ENCODE results near the gene HGD. TPM values are rescaled to one million over a fixed set of nuclear protein-coding genes. Genes with fewer than 3 reads are reported as not detected.

The HGD gene
- total RNA-seq (2013): 0.52 TPM
- polyA plus RNA-seq: under 1 TPM in 2 of 3 donors, not detected in 1; 0.29 to 0.38 TPM
- polyA minus RNA-seq: 0.42 TPM in 1 of 2 replicates, not detected in the other
- 0.06 to 2.1 (median 0.62) reads per million in 11 experiments for total RNA-seq

- Histone ChIP-seq H3K9me3 (replicated peaks in 1 of 2; ENCODE audit: control insufficient read depth in 1 of 2, insufficient read depth in 1 of 2, low read length in 2 of 2) (no peaks in the 10 kb centered on the region), H4K20me1 (ENCODE audit: insufficient read depth, low read length) (no peaks in the 10 kb centered on the region), H3K4me1 (ENCODE audit: control insufficient read depth in 1 of 2, insufficient read depth in 2 of 2, low read length in 2 of 2) (peaks cover 15 to 17% of the 10 kb centered on the region in 2 donors), H2AFZ (ENCODE audit: insufficient read depth, low read depth, low read length, poor library complexity, severe bottlenecking) (no peak within 1 kb of the TSS), H3K4me3 (replicated peaks in 1 of 3; ENCODE audit: low read depth in 2 of 3, low read length in 3 of 3) (no peak within 1 kb of the TSS), H3K27me3 (ENCODE audit: control insufficient read depth in 2 of 2, insufficient read depth in 2 of 2, low read length in 2 of 2) (no peaks in the 10 kb centered on the region), H3K4me2 (replicated peaks; ENCODE audit: extremely low read depth, low read length, poor library complexity, severe bottlenecking) (no peak within 1 kb of the TSS), H3K9ac (ENCODE audit: insufficient read depth, low read length, poor library complexity, severe bottlenecking) (no peak within 1 kb of the TSS), H3K27ac (ENCODE audit: low read depth in 1 of 2, low read length in 2 of 2) (no peak within 1 kb of the TSS), H3K36me3 (replicated peaks in 1 of 2; ENCODE audit: control insufficient read depth in 1 of 2, insufficient read depth in 2 of 2, low read length in 2 of 2) (no peaks in the 10 kb centered on the region), H3K79me2 (ENCODE audit: insufficient read depth, low read length) (no peaks in the 10 kb centered on the region)
- H3K9me3 Mint-ChIP-seq: peaks cover 0 to 3% (median 0%) of the 10 kb centered on the region in 7 donors
- no peak within 1 kb of the TSS for H3K27ac Mint-ChIP-seq
- no peak for DNase-seq
- H3K4me1 Mint-ChIP-seq: peaks cover 19% of the 10 kb centered on the region
- H3K4me3 Mint-ChIP-seq: no peak within 1 kb of the TSS
- 100% methylated on average over 3 of the region's 5 CpGs for WGBS (ENCODE audit: insufficient coverage)
- no peak for TF ChIP-seq CTCF (IDR thresholded peaks at IDR 0.05)
- peaks cover 0 to 3% (median 0%) of the 10 kb centered on the region in 3 donors for H3K27me3 Mint-ChIP-seq (ENCODE audit: low read depth in 3 of 3)
- intact Hi-C loops (cut with micrococcal nuclease): no loop called here
- peaks cover 0 to 2% of the 10 kb centered on the region in 2 donors for H3K36me3 Mint-ChIP-seq
These were observed at the start of gene HGD for GRCh38 chr3:120682095-120682681. Gene HGD, minus strand, starts transcription at chr3:120682239. Its CDS starts 128 bp downstream, at chr3:120682111.

GRCh38 chr3:120730576-120731542 lies 48.8 kb upstream of the HGD start:
- DNase-seq: no peak
- TF ChIP-seq CTCF (IDR thresholded peaks at IDR 0.05): no peak
- Mint-ChIP-seq H3K27me3 (ENCODE audit: low read depth in 3 of 3) (peaks cover 0 to 2% (median 1%) of the 10 kb centered on the region in 3 donors), H3K27ac (no peak overlapping the region), H3K4me3 (no peak overlapping the region), H3K4me1 (no peaks in the 10 kb centered on the region), H3K9me3 (peaks cover 6 to 21% (median 12%) of the 10 kb centered on the region in 7 donors), H3K36me3 (peaks cover 10% of the 10 kb centered on the region in 2 donors)
- Histone ChIP-seq H3K4me2 (replicated peaks; ENCODE audit: extremely low read depth, low read length, poor library complexity, severe bottlenecking) (no peak overlapping the region), H3K36me3 (replicated peaks in 1 of 2; ENCODE audit: control insufficient read depth in 1 of 2, insufficient read depth in 2 of 2, low read length in 2 of 2) (no peaks in the 10 kb centered on the region), H3K79me2 (ENCODE audit: insufficient read depth, low read length) (no peaks in the 10 kb centered on the region), H3K9me3 (replicated peaks in 1 of 2; ENCODE audit: control insufficient read depth in 1 of 2, insufficient read depth in 1 of 2, low read length in 2 of 2) (no peaks in the 10 kb centered on the region), H3K27ac (ENCODE audit: low read depth in 1 of 2, low read length in 2 of 2) (no peak overlapping the region), H3K4me3 (replicated peaks in 1 of 3; ENCODE audit: low read depth in 2 of 3, low read length in 3 of 3) (no peak overlapping the region), H3K27me3 (ENCODE audit: control insufficient read depth in 2 of 2, insufficient read depth in 2 of 2, low read length in 2 of 2) (no peaks in the 10 kb centered on the region), H3K9ac (ENCODE audit: insufficient read depth, low read length, poor library complexity, severe bottlenecking) (no peak overlapping the region), H3K4me1 (ENCODE audit: control insufficient read depth in 1 of 2, insufficient read depth in 2 of 2, low read length in 2 of 2) (no peaks in the 10 kb centered on the region), H4K20me1 (ENCODE audit: insufficient read depth, low read length) (no peaks in the 10 kb centered on the region), H2AFZ (ENCODE audit: insufficient read depth, low read depth, low read length, poor library complexity, severe bottlenecking) (no peak overlapping the region)
- intact Hi-C loops (cut with micrococcal nuclease): no loop called here
- WGBS (ENCODE audit: insufficient coverage): 100% methylated on average over 2 of the region's 4 CpGs

Measured in CD14-positive monocyte (primary cell).